Peyer's patch (tissue), 4 donors: Measurements from ENCODE around the gene HYDIN. TPM values are rescaled to one million over a fixed set of nuclear protein-coding genes. Genes with fewer than 3 reads are reported as not detected.
"Not testable (repeated sequence)": the region's sequence is repeated elsewhere in the genome, so short reads cannot be mapped to it uniquely, and the experiment has no call there.

Source experiments
- DNase-seq, 3 donors: peaks; one replicate each; pipeline ENCODE4 v3.0.0-alpha.2; 2017 to 2019
- H3K27ac ChIP-seq, 4 donors: fragments of 200-600 bp; sonication (generic); one replicate each; pipeline ENCODE4 v1.5.1; 2016 to 2019
- H3K27me3 ChIP-seq, 2 donors: fragments of 200-600 bp; sonication (generic); one replicate each; pipeline ENCODE4 v1.5.1; 2019
- H3K36me3 ChIP-seq, 3 donors: fragments of 200-600 bp; sonication (generic); one replicate each; pipeline ENCODE4 v1.5.1; 2016 to 2019
- H3K4me1 ChIP-seq, 4 donors: fragments of 200-600 bp; sonication (generic); one replicate each; pipeline ENCODE4 v1.5.1; 2016 to 2019
- H3K4me3 ChIP-seq, 4 donors: fragments of 200-600 bp; sonication (generic); 1 replicate in 3 of 4; 2 replicates in 1 of 4; pipeline ENCODE4 v1.5.1; 2016 to 2019; ENCODE audit warnings: mild to moderate bottlenecking in 1 of 4
- H3K9me3 ChIP-seq, 4 donors: fragments of 200-600 bp; sonication (generic); one replicate each; pipeline ENCODE4 v1.5.1; 2016 to 2019; ENCODE audit warnings: mild to moderate bottlenecking in 1 of 4
- CTCF ChIP-seq, 6 experiments: fragments of 450-650 bp in 4 of 6; fragments of 200-600 bp in 2 of 6; sonication (generic) in 1 of 6; IDR thresholded peaks; one replicate each; pipeline ENCODE4 v1.5.1; 2017 to 2019; ENCODE audit warnings: antibody characterized with exemption in 6 of 6, mild to moderate bottlenecking in 3 of 6, moderate library complexity in 1 of 6
- POLR2A ChIP-seq, 2 donors: fragments of 450-650 bp; IDR thresholded peaks; one replicate each; pipeline ENCODE4 v1.5.1; 2017; ENCODE audit warnings: antibody characterized with exemption in 2 of 2, mild to moderate bottlenecking in 2 of 2, moderate library complexity in 2 of 2
- total RNA-seq, 4 donors: library from RNA; depleted of rRNA; stranded (reverse); fragments of >200 nt; gene quantifications; one replicate each; pipeline ENCODE4 v1.1.0, GENCODE V29; 2016

Gene HYDIN
- total RNA-seq, 4 donors from 2014 or later = 0.35 to 4.6 (median 3.3) TPM; not detected in 1

- not testable (repeated sequence) for H3K4me1 ChIP-seq, H3K9me3 ChIP-seq, H3K4me3 ChIP-seq, H3K27ac ChIP-seq, H3K27me3 ChIP-seq, DNase-seq, H3K36me3 ChIP-seq
These were observed 368.5 kb downstream of the HYDIN start for GRCh38 chr16:70861996-70862395.

GRCh38 chr16:70851299-70851698, 379.2 kb downstream of the HYDIN start:
- not testable (repeated sequence) for H3K27ac ChIP-seq, DNase-seq, H3K4me1 ChIP-seq, H3K9me3 ChIP-seq, H3K4me3 ChIP-seq, H3K27me3 ChIP-seq, H3K36me3 ChIP-seq

DNA sequence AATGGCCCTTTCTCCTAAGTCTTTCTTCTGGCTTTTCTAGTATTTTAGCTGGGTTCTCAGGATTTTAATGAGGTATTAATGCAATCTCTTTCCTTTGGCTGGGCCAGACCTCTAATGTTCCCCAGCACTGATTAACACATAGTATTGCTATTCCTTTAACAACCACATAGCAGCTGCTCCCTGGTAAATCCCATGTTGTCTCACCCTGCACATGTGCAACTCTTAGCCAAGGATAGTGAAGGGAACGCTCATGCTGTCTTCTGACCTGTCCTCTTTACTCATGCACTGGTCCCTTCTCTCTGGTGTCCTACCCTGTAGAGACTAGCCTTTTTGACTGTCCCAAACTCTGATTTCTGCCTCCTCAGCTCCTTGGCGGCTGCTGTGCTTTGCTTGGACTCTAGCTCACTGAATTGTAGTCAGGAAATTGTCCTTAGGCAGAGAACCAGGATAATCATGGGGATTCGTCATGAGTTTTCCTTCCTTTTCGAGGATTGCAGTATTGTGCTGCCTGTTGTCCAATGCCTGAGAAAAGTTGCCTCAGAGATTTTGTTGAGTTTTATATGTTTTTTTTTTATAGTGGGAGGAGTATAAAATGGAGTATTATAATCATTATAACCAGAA, 406.9 kb downstream of the HYDIN start:
- not testable (repeated sequence) for H3K27ac ChIP-seq, H3K36me3 ChIP-seq, H3K9me3 ChIP-seq, H3K4me3 ChIP-seq, H3K4me1 ChIP-seq, DNase-seq, H3K27me3 ChIP-seq

DNA sequence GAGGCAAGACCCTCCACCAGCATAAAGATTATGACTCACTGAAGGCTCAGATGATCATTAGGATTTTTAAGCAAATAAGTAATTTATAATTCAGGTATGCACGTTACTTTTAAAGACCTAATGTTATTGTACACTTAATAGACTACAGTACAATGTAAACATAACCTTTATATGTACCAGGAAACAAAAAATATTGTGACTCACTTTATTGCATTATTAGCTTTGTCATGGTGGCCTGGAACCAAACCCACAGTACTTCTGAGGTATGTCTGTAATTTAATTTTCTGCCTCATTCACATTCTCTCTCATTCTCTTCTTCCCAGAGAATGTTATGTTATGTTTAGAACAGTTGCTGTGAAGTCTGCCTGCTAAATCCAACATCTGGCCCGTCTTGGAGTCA, 407.8 kb downstream of the HYDIN start:
- DNase-seq, H3K4me3 ChIP-seq, H3K4me1 ChIP-seq, H3K27ac ChIP-seq, H3K36me3 ChIP-seq, H3K9me3 ChIP-seq, H3K27me3 ChIP-seq: not testable (repeated sequence)

- H3K9me3 ChIP-seq, DNase-seq, H3K27ac ChIP-seq, H3K36me3 ChIP-seq, H3K4me3 ChIP-seq, H3K4me1 ChIP-seq, H3K27me3 ChIP-seq: not testable (repeated sequence)
These were observed 412.4 kb downstream of the HYDIN start for GRCh38 chr16:70818088-70818487.

GRCh38 chr16:70809392-70810060, 421.0 kb downstream of the HYDIN start:
- H3K4me1 ChIP-seq = no peaks in the 10 kb centered on the region
- H3K27me3 ChIP-seq = no peaks in the 10 kb centered on the region
- H3K36me3 ChIP-seq = no peaks in the 10 kb centered on the region
- no peak overlapping the region for H3K27ac ChIP-seq
- TF ChIP-seq POLR2A (IDR thresholded peaks at IDR 0.05) (no peak), CTCF (IDR thresholded peaks at IDR 0.05) (no peak)
- H3K4me3 ChIP-seq = no peak overlapping the region
- DNase-seq = no peak
- no peaks in the 10 kb centered on the region for H3K9me3 ChIP-seq

GRCh38 chr16:70808371-70808770, 422.2 kb downstream of the HYDIN start:
- no peaks in the 10 kb centered on the region for H3K27me3 ChIP-seq

DNA sequence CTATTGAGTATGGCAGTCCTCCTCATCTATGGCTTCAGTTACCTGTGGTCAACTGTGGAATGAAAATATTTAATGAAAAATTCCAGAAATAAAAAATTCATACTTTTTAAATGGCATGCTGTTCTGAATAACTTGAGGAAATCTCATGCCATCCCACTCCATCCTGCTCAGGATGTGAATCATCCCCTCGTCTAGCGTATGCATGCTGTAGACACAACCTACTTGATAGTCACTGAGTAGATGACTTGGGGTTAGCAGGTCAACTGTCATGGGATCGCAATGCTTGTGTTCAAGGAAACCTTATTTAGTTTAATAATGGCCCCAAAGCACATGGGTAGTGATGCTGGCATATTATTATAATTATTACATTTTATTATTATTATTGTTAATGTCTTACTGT, 424.7 kb downstream of the HYDIN start:
- Histone ChIP-seq H3K27ac (no peak overlapping the region), H3K4me3 (no peak overlapping the region), H3K27me3 (no peaks in the 10 kb centered on the region), H3K36me3 (no peaks in the 10 kb centered on the region), H3K4me1 (no peaks in the 10 kb centered on the region), H3K9me3 (no peaks in the 10 kb centered on the region)
- TF ChIP-seq POLR2A (IDR thresholded peaks at IDR 0.05) (no peak), CTCF (IDR thresholded peaks at IDR 0.05) (no peak)
- no peak for DNase-seq

More at GRCh38 chr16:70808371-70808770, 422.2 kb downstream of the HYDIN start:
- Histone ChIP-seq H3K4me1 (no peaks in the 10 kb centered on the region), H3K36me3 (no peaks in the 10 kb centered on the region), H3K9me3 (no peaks in the 10 kb centered on the region), H3K27ac (no peak overlapping the region), H3K4me3 (no peak overlapping the region)
- DNase-seq = no peak
- no peak for TF ChIP-seq CTCF (IDR thresholded peaks at IDR 0.05)
